GM19099 (cell line): ENCODE data around the gene NAALADL2.

Source experiments
- POLR2A ChIP-seq: IDR thresholded peaks from 3 replicates; pipeline ENCODE4 v1.6.1; 2011; ENCODE audit warnings: low read depth; ENCODE audit not compliant: insufficient read length; ENCODE audit errors: extremely low read depth

NAALADL2 gene

DNA sequence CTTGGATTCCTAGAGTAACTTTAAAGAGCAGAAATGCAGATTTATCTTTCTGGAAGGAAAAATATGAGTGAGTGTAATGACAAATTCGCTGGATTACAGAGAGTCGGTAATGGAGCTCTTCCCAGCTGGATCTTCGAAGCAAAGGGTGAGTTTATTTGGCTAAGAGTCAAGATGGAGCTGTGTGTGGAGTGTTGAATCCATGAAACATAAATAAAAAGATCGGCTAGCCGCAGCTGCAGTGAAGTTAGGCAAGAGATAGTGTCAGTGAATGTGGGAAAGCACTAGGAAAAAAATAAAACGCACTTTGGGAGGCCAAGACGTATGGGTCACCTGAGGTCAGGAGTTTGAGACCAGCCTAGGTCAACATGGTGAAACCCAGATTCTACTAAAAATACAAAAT lies 10.3 kb downstream of the NAALADL2 start:
- no peak for TF ChIP-seq POLR2A

DNA sequence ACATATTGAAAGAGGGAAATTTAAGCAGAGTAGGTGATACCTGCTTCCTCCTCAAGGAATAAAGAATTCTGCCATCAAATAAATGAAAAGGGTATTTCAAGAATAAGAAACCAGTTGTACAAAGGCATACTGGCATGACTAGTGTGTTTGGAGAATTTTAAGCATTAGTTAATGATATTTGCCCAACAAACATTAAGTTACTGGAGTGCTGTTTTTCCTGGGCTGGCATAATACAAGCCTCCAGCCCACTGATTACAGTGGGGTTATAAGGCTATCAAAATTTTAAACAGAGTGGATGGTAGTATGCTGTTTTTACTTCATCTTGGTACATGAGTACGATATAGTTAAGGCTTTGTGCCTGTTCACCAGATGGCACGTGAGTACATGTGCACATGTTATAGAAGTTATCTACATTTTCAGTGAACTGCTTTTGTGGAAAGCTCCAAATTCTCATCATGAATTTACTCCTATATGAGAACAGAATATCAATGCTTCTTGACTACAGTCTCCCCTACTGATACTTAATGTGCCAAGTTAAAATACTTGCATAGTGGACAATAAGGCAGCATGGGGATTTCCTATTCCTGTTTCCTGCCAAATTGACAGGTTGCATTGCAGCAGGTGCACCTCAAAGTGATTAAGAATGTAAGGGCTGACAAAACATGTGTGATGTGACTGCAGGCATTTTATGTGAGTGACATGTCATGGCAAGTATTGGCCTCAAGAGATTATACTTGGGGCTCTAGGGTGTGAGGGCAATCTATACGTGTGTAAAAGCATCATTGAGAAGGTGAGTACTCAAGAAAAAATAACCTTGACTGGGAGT lies 14.9 kb downstream of the NAALADL2 start:
- no peak for TF ChIP-seq POLR2A

DNA sequence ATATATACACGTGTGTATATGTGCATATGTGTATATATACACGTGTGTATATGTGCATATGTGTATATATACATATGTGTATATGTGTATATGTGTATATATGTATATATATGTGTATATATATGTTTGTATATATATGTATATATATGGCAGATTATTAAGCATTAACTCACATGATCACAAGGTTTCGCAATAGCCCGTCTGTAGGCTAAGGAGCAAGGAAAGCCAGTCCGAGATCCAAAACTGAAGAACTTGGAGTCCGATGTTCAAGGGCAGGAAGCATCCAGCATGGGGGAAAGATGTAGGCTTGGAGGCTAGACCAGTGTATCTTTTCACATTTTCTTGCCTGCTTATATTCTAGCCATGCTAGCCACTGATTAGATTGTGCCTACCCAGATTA lies 23.7 kb downstream of the NAALADL2 start:
- no peak for TF ChIP-seq POLR2A

DNA sequence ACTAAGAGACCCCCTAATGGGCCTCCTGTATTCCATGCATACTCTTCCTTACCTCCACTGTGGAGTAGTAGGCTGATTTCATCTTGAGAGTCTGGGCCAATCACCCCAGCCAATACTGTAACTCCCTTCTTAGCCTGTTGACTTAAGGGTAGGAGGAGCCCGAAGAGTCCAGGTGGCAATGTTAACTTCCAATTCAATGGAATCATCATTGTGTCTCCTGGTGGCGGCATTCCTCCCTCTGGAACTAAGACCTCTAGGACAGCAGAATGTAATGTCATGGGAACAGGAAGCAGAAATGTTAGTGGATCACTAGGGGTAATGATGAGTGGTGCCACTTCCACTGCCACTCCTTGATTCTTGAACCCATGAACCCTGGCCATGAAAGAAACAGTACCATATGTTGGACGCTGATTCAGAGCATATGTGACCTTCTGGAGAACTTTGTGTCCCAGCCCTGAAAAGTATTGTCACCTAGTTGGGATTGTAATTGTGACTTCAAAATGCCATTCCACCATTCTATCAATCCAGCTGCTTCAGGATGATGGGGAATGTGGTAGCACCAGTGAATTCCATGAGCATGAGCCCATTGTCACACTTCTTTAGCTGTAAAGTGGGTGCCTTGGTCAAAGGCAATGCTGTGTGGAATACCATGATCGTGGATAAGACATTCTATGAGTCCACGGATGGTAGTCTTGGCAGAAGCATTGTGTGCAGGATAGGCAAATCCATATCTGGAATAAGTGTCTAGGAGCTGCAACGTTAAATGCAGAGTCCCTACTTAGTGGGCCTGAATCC lies 24.9 kb downstream of the NAALADL2 start:
- no peak for TF ChIP-seq POLR2A

DNA sequence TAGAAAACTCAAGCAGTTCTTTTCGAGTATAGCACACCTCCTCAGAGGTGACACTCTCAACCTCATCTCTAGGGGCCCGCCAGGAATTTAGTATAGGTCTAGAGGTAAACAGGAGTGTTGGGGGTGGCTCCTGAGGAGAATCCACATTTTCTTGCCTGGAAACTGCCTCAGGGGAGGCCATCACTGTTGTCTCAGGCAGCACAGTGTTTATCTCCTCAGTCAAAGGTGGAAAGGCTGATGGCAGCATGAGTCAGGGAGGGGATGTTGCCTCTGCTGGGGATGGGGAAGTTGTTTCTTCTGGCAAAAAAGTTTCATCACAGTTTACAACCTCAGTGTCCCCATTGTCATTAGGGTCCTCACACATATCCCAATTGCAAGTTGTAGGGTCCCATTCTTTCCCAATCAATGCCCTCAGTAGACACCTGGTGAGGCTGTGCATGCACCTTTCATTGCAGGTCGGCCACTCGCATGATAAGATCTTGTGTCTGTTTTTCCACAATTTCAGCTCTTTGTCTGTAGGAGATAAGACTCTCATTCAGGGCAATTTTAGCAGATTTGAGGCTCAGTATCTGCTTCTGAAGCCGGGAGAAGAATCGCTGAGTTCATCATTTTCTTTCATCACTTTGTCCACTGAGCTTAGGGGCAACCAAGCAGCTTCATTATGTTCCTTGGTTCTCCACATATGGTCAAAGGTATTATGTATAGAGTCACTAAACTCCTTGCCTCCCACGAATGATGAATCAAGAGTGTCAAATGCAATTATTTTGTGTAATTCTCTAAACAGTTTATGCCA lies 25.8 kb downstream of the NAALADL2 start:
- TF ChIP-seq POLR2A, result no peak

DNA sequence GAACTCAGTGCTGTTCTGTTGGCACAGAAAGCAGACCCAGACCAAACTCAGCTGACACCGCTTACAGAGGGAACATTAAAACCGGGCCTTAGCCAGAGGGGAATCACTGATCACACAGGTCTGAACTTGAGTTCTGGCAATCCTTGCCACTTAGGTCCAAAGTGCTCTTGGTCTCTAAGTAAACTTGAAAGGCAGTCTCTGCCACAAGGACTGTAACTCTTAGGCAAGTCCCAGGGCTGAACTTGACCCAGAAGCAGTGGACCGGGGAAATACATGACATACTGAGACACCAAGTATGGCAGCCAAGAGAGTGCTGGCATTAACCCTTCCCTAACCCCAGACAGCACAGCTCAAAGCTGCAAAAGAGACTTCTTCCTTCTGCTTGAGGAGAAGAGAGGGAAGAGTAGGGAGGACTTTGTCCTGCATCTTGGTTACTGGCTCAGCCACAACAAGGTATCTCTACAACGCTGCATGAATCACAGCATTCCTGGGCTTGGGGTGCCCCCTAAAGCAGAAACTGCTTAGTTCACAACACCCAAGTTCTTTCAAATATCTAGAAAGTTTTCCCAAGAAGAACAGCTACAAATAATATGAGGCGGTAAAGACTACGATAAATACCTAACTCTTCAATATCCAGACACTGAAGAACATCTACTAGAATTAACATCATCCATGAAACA lies 32.5 kb downstream of the NAALADL2 start:
- TF ChIP-seq POLR2A, result no peak

DNA sequence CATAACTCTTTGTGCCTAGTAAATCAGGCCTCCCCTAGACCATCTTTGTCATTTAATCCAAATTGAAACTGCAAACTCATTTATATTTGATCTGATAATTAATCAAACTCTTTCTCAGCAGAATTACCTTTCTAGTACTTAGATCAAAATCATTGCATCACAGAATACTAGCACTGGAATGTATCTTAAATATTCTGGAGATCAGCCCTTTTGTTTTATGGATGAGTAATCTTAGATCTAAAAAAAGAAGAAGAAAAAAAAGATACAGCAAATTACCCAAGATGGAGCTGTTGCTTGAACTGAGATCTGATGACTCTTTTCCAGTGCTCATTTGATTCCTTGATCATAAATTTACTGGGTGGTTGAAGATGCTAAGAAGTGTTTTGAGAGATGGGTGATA lies 47.9 kb downstream of the NAALADL2 start:
- no peak for TF ChIP-seq POLR2A

DNA sequence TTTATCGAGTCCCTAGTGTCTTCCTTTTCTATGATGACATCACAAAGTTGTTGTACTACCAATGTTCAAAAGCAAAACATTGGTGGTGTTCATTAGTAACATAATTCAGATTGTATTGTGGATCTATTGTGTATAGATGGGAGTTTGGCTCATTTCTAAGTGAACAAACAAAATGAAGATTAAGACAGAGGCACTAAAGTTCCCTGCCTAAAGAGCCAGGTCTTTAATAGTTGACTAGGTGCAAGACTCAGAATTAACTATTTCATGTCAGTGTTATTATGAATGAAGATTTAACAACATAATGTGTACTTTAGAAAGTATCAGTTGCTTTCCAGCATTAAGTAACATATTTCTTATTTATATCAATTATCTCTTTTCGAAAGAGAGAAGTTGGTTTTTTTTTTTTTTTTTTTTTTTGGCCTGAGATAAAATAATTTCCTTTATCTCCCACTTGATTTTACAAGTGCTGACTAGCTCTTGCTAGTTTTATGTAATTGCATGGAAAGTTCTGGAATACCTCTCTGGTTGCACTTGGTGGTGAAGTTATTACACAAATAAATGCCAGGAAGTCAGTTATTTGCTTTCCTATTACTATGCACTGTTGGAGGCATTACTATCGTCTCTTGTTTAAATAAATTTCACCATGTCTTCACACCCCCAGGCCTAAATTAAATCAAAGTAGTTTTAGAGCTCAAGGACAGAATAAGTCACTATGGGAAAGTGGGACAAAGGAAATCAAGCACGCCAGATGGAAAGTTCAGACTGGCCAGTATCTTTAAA lies 48.7 kb downstream of the NAALADL2 start:
- no peak for TF ChIP-seq POLR2A

DNA sequence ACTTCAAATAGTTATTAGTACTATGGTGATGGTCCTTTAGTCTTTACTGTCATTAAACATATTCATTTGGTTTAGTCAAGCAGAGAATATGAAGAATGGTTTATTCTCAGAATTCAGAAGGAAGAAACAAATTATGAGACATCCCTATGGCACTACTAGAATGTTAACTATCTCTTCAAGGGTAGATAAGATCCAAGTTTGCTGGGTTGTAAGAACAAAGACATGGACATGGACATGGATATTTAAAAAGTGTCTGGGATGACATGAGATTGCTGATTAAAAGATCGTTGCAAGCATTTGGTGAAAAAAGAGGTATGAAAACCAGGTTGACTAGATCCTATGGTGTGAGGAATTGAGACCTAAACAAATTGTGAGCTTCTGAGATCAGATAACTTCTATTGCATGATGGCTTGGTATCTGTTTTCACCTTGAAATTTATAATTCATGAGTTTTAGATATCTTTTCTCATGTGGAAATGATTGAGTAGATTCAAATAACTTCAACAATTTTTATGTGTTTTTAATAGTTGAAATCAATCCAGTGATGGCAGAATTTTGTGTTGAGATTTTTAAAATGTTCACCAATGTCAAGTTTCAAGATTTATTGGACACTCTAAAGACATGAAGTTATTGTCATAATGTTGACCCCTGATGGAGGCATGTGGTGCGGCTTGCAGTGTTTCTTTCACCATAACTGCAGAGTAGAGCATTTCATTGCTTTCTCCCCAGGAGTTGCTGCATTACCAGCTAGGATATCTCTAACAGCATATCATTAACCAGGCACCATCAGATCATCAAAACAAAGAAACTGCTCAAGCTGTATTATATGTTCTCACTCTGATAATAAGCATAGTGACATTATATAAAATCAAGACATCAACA lies 72.6 kb downstream of the NAALADL2 start:
- no peak for TF ChIP-seq POLR2A

DNA sequence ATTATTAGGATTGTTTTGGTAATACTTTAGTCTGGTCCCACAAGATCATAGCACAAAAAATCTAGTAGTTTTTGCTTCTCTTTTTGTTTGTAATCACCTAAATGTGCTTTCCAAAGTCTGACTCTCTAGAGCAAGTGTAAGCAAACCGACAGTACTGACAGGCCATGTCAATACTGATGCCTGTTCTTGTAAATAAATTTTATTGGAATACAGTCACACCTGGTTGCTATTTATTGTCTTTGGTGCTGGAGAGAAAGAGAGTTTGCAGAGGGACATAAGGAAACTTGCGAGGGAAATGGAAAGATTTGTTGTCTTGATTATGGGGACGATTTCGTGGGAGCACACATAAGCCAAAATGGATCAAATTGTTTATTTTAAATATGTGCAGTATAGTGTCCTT lies 77.5 kb downstream of the NAALADL2 start:
- TF ChIP-seq POLR2A, result no peak

DNA sequence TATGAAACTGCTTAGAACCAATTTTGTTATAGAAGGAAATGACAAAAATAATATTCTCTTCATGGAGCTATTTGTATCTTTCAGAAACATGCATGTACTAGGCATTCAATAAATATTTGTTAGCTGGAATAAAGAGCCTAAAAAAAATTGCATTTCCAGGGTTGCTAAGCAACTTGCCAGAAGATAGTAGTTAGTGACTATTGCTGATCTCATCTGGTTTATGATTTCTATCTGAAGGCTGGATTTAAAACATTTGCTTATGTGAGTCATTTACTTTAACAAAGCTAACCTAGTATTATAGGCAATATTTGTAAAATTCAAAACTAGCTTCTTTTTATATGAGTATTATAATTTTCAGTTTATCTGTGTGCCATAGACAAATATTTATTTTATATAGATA lies 78.3 kb downstream of the NAALADL2 start:
- no peak for TF ChIP-seq POLR2A

DNA sequence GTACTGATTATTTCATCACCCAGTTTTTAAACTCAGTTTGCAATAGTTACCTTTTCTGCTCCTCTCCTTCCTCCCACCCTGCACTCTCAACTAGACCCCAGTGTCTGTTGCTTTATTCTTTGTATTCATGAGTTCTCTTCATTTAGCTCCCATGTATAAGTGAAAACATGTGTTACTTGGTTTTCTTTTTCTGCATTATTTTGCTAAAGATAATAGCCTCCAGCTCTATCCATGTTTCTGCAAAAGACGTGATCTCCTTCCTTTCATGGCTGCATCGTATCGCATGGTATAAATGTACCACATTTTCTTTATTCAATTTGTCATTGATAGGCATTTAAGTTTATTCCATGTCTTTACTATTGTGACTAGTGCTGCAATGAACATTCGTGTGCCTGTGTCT lies 79.0 kb downstream of the NAALADL2 start:
- no peak for TF ChIP-seq POLR2A

DNA sequence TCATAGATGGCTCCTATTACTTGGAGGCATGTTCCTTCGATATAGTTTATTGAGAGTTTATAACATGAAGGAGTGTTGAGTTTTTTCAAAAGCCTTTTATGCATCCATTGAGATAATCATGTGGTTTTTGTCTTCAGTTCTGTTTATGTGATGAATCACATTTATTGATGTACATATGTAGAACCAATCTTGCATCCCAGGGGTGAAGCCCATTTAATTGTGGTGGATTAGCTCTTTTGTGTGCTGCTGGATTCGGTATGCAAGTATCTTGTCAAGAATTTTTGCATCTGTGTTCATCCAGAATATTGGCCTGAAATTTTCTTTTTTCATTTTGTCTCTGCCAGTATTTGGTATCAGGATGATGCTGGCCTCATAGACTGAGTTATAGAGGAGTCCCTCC lies 81.0 kb downstream of the NAALADL2 start:
- no peak for TF ChIP-seq POLR2A
